Omental fat pad (tissue), 4 donors: ENCODE data around the gene OTOP2. TPM values are rescaled to one million over a fixed set of nuclear protein-coding genes. Genes with fewer than 3 reads are reported as not detected.

Experiments
- ATAC-seq: fragments of 150-250 bp; one replicate; pipeline ENCODE4 v1.9.1; 2016; ENCODE audit warnings: mild to moderate bottlenecking, moderate library complexity; ENCODE audit not compliant: low FRiP score
- DNase-seq: peaks from one replicate; pipeline ENCODE4 v3.0.0-alpha.2; 2019; ENCODE audit warnings: low spot score
- CTCF ChIP-seq, 3 donors: fragments of 450-650 bp; IDR thresholded peaks; one replicate each; pipeline ENCODE4 v1.5.1; 2016 to 2017; ENCODE audit warnings: antibody characterized with exemption in 3 of 3, mild to moderate bottlenecking in 3 of 3, moderate library complexity in 2 of 3
- total RNA-seq, 4 donors: library from RNA; depleted of rRNA; stranded (reverse); fragments of >200 nt; gene quantifications; one replicate each; pipeline ENCODE4 v1.1.0, GENCODE V29; 2016

OTOP2 gene
- not detected for total RNA-seq

- DNase-seq (no peak), ATAC-seq (no peak)
- no peak for TF ChIP-seq CTCF (IDR thresholded peaks at IDR 0.05)
Observed at GRCh38 chr17:74924250-74924948, at the start of gene OTOP2. Gene OTOP2 (plus strand): TSS chr17:74924273. CDS start chr17:74924633, 360 bp downstream.

- no peak for ATAC-seq
- DNase-seq = no peak
- TF ChIP-seq CTCF (IDR thresholded peaks at IDR 0.05) = no peak
Observed at GRCh38 chr17:74874615-74875037, 49.4 kb upstream of the OTOP2 start.

GRCh38 chr17:74875155-74875976 is 48.7 kb upstream of the OTOP2 start:
- no peak for TF ChIP-seq CTCF (IDR thresholded peaks at IDR 0.05)
- ATAC-seq = no peak
- DNase-seq = no peak

GRCh38 chr17:74875977-74876593 is 48.0 kb upstream of the OTOP2 start:
- TF ChIP-seq CTCF (IDR thresholded peaks at IDR 0.05) = no peak
- DNase-seq = no peak
- ATAC-seq = no peak

- DNase-seq (no peak), ATAC-seq (no peak)
- TF ChIP-seq CTCF (IDR thresholded peaks at IDR 0.05) = no peak
Observed at GRCh38 chr17:74877592-74878548, 46.2 kb upstream of the OTOP2 start.

GRCh38 chr17:74878658-74879057 is 45.4 kb upstream of the OTOP2 start:
- no peak for TF ChIP-seq CTCF (IDR thresholded peaks at IDR 0.05)
- ATAC-seq (no peak), DNase-seq (no peak)
